ENCODE measurements around the gene NEURL4. TPM values are rescaled to one million over a fixed set of nuclear protein-coding genes. Genes with fewer than 3 reads are reported as not detected.
A peak's percentile ranks its signal among the peaks of the same experiment; 100 is the strongest.

The NEURL4 gene
- total and polyA plus RNA-seq, 2 experiments from 2014 or later: 6.3 to 42.3 TPM

- H4K20me1 ChIP-seq (replicated peaks; ENCODE audit: insufficient read depth): peaks cover 4% of the 10 kb centered on the region; the same call in 1 of the 2 replicates
- H2AFZ ChIP-seq: peak within 1 kb of the TSS; percentile 97
- H3K4me3 ChIP-seq: peak within 1 kb of the TSS; percentile 63
- H3F3A ChIP-seq (replicated peaks; ENCODE audit: low read depth): peaks cover 23% of the 10 kb centered on the region
- Mint-ChIP-seq H3K4me1 (peaks cover 27% of the 10 kb centered on the region), H3K9me3 (peaks cover 9% of the 10 kb centered on the region; the same call in 1 of the 3 replicates), H3K27me3 (ENCODE audit: insufficient read depth, low read depth, poor library complexity) (peaks cover 36% of the 10 kb centered on the region), H3K4me3 (peak within 1 kb of the TSS; percentile 77), H3K36me3 (ENCODE audit: low read depth) (no peaks in the 10 kb centered on the region; the same call in 2 of the 3 replicates), H3K27ac (peak within 1 kb of the TSS; percentile 65; the same call in 1 of the 2 replicates)
- no peaks in the 10 kb centered on the region for H3K36me3 ChIP-seq (ENCODE audit: insufficient read depth)
- H3K4me2 ChIP-seq: peak within 1 kb of the TSS; percentile 91
- no peak for TF ChIP-seq ZNF462 (CRISPR knock-in tag; IDR thresholded peaks at IDR 0.05)
- no peak for TF ChIP-seq JUNB (IDR thresholded peaks at IDR 0.05; ENCODE audit: unreplicated experiment)
- TF ChIP-seq, protein P1, sequence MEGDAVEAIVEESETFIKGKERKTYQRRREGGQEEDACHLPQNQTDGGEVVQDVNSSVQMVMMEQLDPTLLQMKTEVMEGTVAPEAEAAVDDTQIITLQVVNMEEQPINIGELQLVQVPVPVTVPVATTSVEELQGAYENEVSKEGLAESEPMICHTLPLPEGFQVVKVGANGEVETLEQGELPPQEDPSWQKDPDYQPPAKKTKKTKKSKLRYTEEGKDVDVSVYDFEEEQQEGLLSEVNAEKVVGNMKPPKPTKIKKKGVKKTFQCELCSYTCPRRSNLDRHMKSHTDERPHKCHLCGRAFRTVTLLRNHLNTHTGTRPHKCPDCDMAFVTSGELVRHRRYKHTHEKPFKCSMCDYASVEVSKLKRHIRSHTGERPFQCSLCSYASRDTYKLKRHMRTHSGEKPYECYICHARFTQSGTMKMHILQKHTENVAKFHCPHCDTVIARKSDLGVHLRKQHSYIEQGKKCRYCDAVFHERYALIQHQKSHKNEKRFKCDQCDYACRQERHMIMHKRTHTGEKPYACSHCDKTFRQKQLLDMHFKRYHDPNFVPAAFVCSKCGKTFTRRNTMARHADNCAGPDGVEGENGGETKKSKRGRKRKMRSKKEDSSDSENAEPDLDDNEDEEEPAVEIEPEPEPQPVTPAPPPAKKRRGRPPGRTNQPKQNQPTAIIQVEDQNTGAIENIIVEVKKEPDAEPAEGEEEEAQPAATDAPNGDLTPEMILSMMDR (conservative IDR thresholded peaks at IDR 0.05; ENCODE audit: low read depth in 2 of 2): no peak
- TF ChIP-seq EZH2 (IDR thresholded peaks at IDR 0.05; ENCODE audit: low read depth, unreplicated experiment): no peak
- TF ChIP-seq REST (IDR thresholded peaks at IDR 0.05; ENCODE audit: unreplicated experiment): no peak
- TF ChIP-seq ZNF114 (CRISPR knock-in tag; IDR thresholded peaks at IDR 0.05): no peak
- TF ChIP-seq ETS1 (IDR thresholded peaks at IDR 0.05): no peak
- TF ChIP-seq NANOG (IDR thresholded peaks at IDR 0.05; ENCODE audit: borderline replicate concordance): no peak
- no peak for TF ChIP-seq ZNF331 (CRISPR knock-in tag; IDR thresholded peaks at IDR 0.05; ENCODE audit: low read depth)
- TF ChIP-seq POLR2AphosphoS5 (IDR thresholded peaks at IDR 0.05; ENCODE audit: low read depth): no peak; the same call in 1 of the 2 replicates
- TF ChIP-seq STAT1 (IDR thresholded peaks at IDR 0.05; ENCODE audit: unreplicated experiment): no peak
- TF ChIP-seq EZH2phosphoT487 (IDR thresholded peaks at IDR 0.05; ENCODE audit: unreplicated experiment): no peak
- no peak for TF ChIP-seq CREB1 (CRISPR knock-in tag; IDR thresholded peaks at IDR 0.05; ENCODE audit: low read depth)
- H3K79me2 ChIP-seq (replicated peaks; ENCODE audit: insufficient read depth): no peaks in the 10 kb centered on the region
- DNase-seq (ENCODE audit: low spot score) (peak; percentile 98), ATAC-seq (peak; percentile 74)
- H3K27me3 ChIP-seq (ENCODE audit: insufficient read depth): peaks cover 18% of the 10 kb centered on the region
- H3K27ac ChIP-seq (ENCODE audit: low read depth): 0 out of 2 replicates have a peak within 1 kb of the TSS, but pooled peaks have one; percentile 66
- H3K4me1 ChIP-seq (ENCODE audit: insufficient read depth): peaks cover 21% of the 10 kb centered on the region
- no peaks in the 10 kb centered on the region for H3K9me2 ChIP-seq (ENCODE audit: insufficient read depth)
Measured at GRCh38 chr17:7294614-7295153, 34.5 kb downstream of the NEURL4 start, which contains the start of gene YBX2. Gene YBX2 (minus strand): TSS chr17:7294639. CDS start chr17:7294500, 139 bp downstream.

Measured in GM23338 (cell line).